Measurements from ENCODE around the gene SNAP29. TPM values are rescaled to one million over a fixed set of nuclear protein-coding genes. Genes with fewer than 3 reads are reported as not detected.
A peak's percentile ranks its signal among the peaks of the same experiment; 100 is the strongest.
"Not testable (repeated sequence)": the region's sequence is repeated elsewhere in the genome, so short reads cannot be mapped to it uniquely, and the experiment has no call there.

SNAP29 gene
- total RNA-seq, 5 donors from 2014 or later (not counting 1 experiment from before 2014, with no cell fraction given): 15.8 to 26.2 (median 23.3) TPM

- no peaks in the 10 kb centered on the region for H3K9me3 ChIP-seq
- Mint-ChIP-seq H3K4me3 (peak overlapping the region; percentile 49 to 56 (median 52)), H3K27ac (peak overlapping the region; percentile 27 to 48), H3K27me3 (no peaks in the 10 kb centered on the region), H3K4me1 (peaks cover 84 to 87% (median 85%) of the 10 kb centered on the region in 3 donors), H3K9me3 (no peaks in the 10 kb centered on the region), H3K36me3 (peaks cover 37% of the 10 kb centered on the region)
- 78% methylated on average over 12 of the region's 12 CpGs for WGBS (ENCODE audit: insufficient coverage)
- ChIA-PET CTCF (interaction anchor here in 1 of 2 donors (0.6 to 1.2 kb wide), 3 partner anchors 33 to 77 kb away, joined by 3 to 4 read pairs (median 3); no protein-coding TSS in a partner anchor), POLR2A (interaction anchor here in 1 of 2 donors (0.7 kb wide), 1 partner anchor 87 kb away, joined by 5 read pairs; no protein-coding TSS in a partner anchor)
- H3K4me3 ChIP-seq (ENCODE audit: control insufficient read depth in 1 of 2, extremely low read depth in 1 of 2, low read length in 1 of 2): no peak overlapping the region
- peaks cover 5 to 51% of the 10 kb centered on the region in 2 experiments for H3K4me1 ChIP-seq (ENCODE audit: control insufficient read depth in 1 of 2, extremely low read depth in 1 of 2, insufficient read depth in 2 of 2, low read length in 2 of 2)
- H3K36me3 ChIP-seq (ENCODE audit: control insufficient read depth in 2 of 2, extremely low read depth in 1 of 2, insufficient read depth in 1 of 2, low read length in 1 of 2): peaks cover 3 to 36% of the 10 kb centered on the region in 2 donors
- no peak overlapping the region for H3K27ac ChIP-seq (ENCODE audit: low read length)
- no peaks in the 10 kb centered on the region for H3K27me3 ChIP-seq (replicated peaks in 1 of 2; ENCODE audit: control insufficient read depth in 2 of 2, extremely low read depth in 1 of 2, insufficient read depth in 2 of 2, low read length in 1 of 2)
- ATAC-seq (replicated peaks in 1 of 4) (no peak), DNase-seq (no peak)
Measured at GRCh38 chr22:20937031-20937793, 78.4 kb downstream of the SNAP29 start.

GRCh38 chr22:20937794-20938671, 79.2 kb downstream of the SNAP29 start:
- Mint-ChIP-seq H3K9me3 (no peaks in the 10 kb centered on the region), H3K27ac (no peak overlapping the region), H3K4me3 (peak overlapping the region in 1 of 3 donors; percentile 56), H3K4me1 (peaks cover 84 to 89% (median 85%) of the 10 kb centered on the region in 3 donors), H3K36me3 (peaks cover 37% of the 10 kb centered on the region), H3K27me3 (no peaks in the 10 kb centered on the region)
- POLR2A ChIA-PET: interaction anchor here in 1 of 2 donors (0.5 to 0.7 kb wide), 2 partner anchors 9 to 86 kb away, joined by 5 to 6 read pairs; no protein-coding TSS in a partner anchor
- Histone ChIP-seq H3K4me3 (ENCODE audit: control insufficient read depth in 1 of 2, extremely low read depth in 1 of 2, low read length in 1 of 2) (no peak overlapping the region), H3K9me3 (no peaks in the 10 kb centered on the region), H3K27ac (ENCODE audit: low read length) (no peak overlapping the region), H3K36me3 (ENCODE audit: control insufficient read depth in 2 of 2, extremely low read depth in 1 of 2, insufficient read depth in 1 of 2, low read length in 1 of 2) (peaks cover 3 to 36% of the 10 kb centered on the region in 2 donors), H3K4me1 (ENCODE audit: control insufficient read depth in 1 of 2, extremely low read depth in 1 of 2, insufficient read depth in 2 of 2, low read length in 2 of 2) (peaks cover 5 to 54% of the 10 kb centered on the region in 2 experiments), H3K27me3 (replicated peaks in 1 of 2; ENCODE audit: control insufficient read depth in 2 of 2, extremely low read depth in 1 of 2, insufficient read depth in 2 of 2, low read length in 1 of 2) (no peaks in the 10 kb centered on the region)
- ATAC-seq (replicated peaks in 1 of 4): no peak
- DNase-seq: no peak
- CTCF ChIA-PET: interaction anchor here in 1 of 2 donors (1.0 to 1.2 kb wide), 2 partner anchors 34 to 36 kb away, joined by 3 to 4 read pairs; no protein-coding TSS in a partner anchor
- WGBS (ENCODE audit: insufficient coverage): 90% methylated on average over 1 of the region's 8 CpGs

- not testable (repeated sequence) for H3K27ac Mint-ChIP-seq; H3K27me3 Mint-ChIP-seq; H3K27me3 ChIP-seq (replicated peaks in 1 of 2; ENCODE audit: control insufficient read depth in 2 of 2, extremely low read depth in 1 of 2, insufficient read depth in 2 of 2, low read length in 1 of 2); H3K27ac ChIP-seq (ENCODE audit: low read length); H3K4me3 ChIP-seq (ENCODE audit: control insufficient read depth in 1 of 2, extremely low read depth in 1 of 2, low read length in 1 of 2); ATAC-seq (replicated peaks in 1 of 4); H3K9me3 Mint-ChIP-seq; H3K9me3 ChIP-seq; DNase-seq
- Mint-ChIP-seq H3K36me3 (peaks cover 33% of the 10 kb centered on the region), H3K4me1 (peaks cover 82 to 91% (median 89%) of the 10 kb centered on the region in 3 donors), H3K4me3 (peak overlapping the region in 1 of 3 donors; percentile 56)
- ChIA-PET CTCF (interaction anchor here (0.5 to 0.7 kb wide), 2 partner anchors 22 to 70 kb away, joined by 3 to 4 read pairs; no protein-coding TSS in a partner anchor), POLR2A (interaction anchor here in 1 of 2 donors (0.6 kb wide), 1 partner anchor 19 kb away, joined by 6 read pairs; no protein-coding TSS in a partner anchor)
- Histone ChIP-seq H3K36me3 (ENCODE audit: control insufficient read depth in 2 of 2, extremely low read depth in 1 of 2, insufficient read depth in 1 of 2, low read length in 1 of 2) (peaks cover 3 to 25% of the 10 kb centered on the region in 2 donors), H3K4me1 (ENCODE audit: control insufficient read depth in 1 of 2, extremely low read depth in 1 of 2, insufficient read depth in 2 of 2, low read length in 2 of 2) (peaks cover 5 to 58% of the 10 kb centered on the region in 2 experiments)
- 100% methylated on average over 2 of the region's 14 CpGs for WGBS (ENCODE audit: insufficient coverage)
Measured at GRCh38 chr22:20939457-20940185, 80.8 kb downstream of the SNAP29 start.

GRCh38 chr22:20940186-20940651, 81.4 kb downstream of the SNAP29 start:
- ChIA-PET POLR2A (interaction anchor here in 1 of 2 donors (0.6 kb wide), 1 partner anchor 18 kb away, joined by 6 read pairs; no protein-coding TSS in a partner anchor), CTCF (interaction anchor here (0.5 to 0.7 kb wide), 2 partner anchors 21 to 69 kb away, joined by 3 to 4 read pairs; no protein-coding TSS in a partner anchor)
- Histone ChIP-seq H3K27me3 (replicated peaks in 1 of 2; ENCODE audit: control insufficient read depth in 2 of 2, extremely low read depth in 1 of 2, insufficient read depth in 2 of 2, low read length in 1 of 2) (no peaks in the 10 kb centered on the region), H3K9me3 (no peaks in the 10 kb centered on the region), H3K27ac (ENCODE audit: low read length) (no peak overlapping the region), H3K4me3 (ENCODE audit: control insufficient read depth in 1 of 2, extremely low read depth in 1 of 2, low read length in 1 of 2) (no peak overlapping the region), H3K36me3 (ENCODE audit: control insufficient read depth in 2 of 2, extremely low read depth in 1 of 2, insufficient read depth in 1 of 2, low read length in 1 of 2) (peaks cover 0 to 22% of the 10 kb centered on the region in 2 donors), H3K4me1 (ENCODE audit: control insufficient read depth in 1 of 2, extremely low read depth in 1 of 2, insufficient read depth in 2 of 2, low read length in 2 of 2) (peaks cover 5 to 60% of the 10 kb centered on the region in 2 experiments)
- H3K36me3 Mint-ChIP-seq: peaks cover 33% of the 10 kb centered on the region
- DNase-seq (no peak), ATAC-seq (replicated peaks in 1 of 4) (no peak)
- H3K9me3 Mint-ChIP-seq: no peaks in the 10 kb centered on the region
- 88% methylated on average over 1 of the region's 3 CpGs for WGBS (ENCODE audit: insufficient coverage)
- peak overlapping the region in 1 of 3 donors; percentile 56 for H3K4me3 Mint-ChIP-seq
- H3K27me3 Mint-ChIP-seq: no peaks in the 10 kb centered on the region
- H3K4me1 Mint-ChIP-seq: peaks cover 83 to 94% (median 89%) of the 10 kb centered on the region in 3 donors
- H3K27ac Mint-ChIP-seq: no peak overlapping the region

Measured in T-cell (primary cell).